ENCODE measurements around the gene HCN2. TPM values are rescaled to one million over a fixed set of nuclear protein-coding genes. Genes with fewer than 3 reads are reported as not detected.

HCN2 gene
- polyA plus RNA-seq, 1 donor from 2014 or later: 4.7 TPM

DNA sequence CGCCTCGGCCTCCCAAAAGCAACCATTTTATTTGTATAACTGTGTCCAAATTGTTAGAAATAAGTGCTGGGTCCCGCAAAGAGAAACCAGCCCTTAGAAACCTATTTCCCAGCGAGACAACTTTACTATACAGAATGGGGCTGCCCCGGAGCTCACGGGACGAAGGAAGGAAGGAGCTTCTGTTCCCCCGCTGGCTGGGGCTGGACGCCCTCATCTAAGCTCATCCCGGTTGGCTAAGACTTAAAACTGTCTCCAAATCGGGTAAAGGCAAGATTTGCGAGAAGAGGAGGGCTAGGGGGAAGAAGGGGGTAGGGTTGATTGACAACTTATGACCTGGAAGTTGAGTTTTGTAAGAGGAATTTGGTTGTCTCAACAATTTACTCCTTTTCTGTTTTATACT, 29.6 kb upstream of the HCN2 start:
- Histone ChIP-seq H3K27me3 (ENCODE audit: insufficient read depth, low read depth, low read length) (no peaks in the 10 kb centered on the region), H3K79me2 (replicated peaks; ENCODE audit: insufficient read depth, low read length) (no peaks in the 10 kb centered on the region), H3K4me2 (ENCODE audit: low read length) (no peak overlapping the region), H4K20me1 (ENCODE audit: insufficient read depth) (no peaks in the 10 kb centered on the region), H3K9me2 (ENCODE audit: insufficient read depth, low read length) (no peaks in the 10 kb centered on the region), H3F3A (ENCODE audit: insufficient read depth, low read length, poor library complexity, severe bottlenecking) (no peaks in the 10 kb centered on the region), H3K9ac (ENCODE audit: low read length) (no peak overlapping the region), H3K27ac (ENCODE audit: low read length) (no peak overlapping the region), H2AFZ (ENCODE audit: low read depth, low read length) (no peak overlapping the region), H3K9me3 (ENCODE audit: low read length) (no peaks in the 10 kb centered on the region), H3K36me3 (ENCODE audit: insufficient read depth, low read length) (no peaks in the 10 kb centered on the region), H3K4me3 (ENCODE audit: low read length) (no peak overlapping the region)
- no peak for TF ChIP-seq EP300 (conservative IDR thresholded peaks at IDR 0.05; ENCODE audit: poor library complexity, severe bottlenecking)
- TF ChIP-seq TAF1 (IDR thresholded peaks at IDR 0.05; ENCODE audit: low read depth): no peak
- no peak for TF ChIP-seq SMC3 (conservative IDR thresholded peaks at IDR 0.05; ENCODE audit: poor library complexity)
- TF ChIP-seq, protein P1, sequence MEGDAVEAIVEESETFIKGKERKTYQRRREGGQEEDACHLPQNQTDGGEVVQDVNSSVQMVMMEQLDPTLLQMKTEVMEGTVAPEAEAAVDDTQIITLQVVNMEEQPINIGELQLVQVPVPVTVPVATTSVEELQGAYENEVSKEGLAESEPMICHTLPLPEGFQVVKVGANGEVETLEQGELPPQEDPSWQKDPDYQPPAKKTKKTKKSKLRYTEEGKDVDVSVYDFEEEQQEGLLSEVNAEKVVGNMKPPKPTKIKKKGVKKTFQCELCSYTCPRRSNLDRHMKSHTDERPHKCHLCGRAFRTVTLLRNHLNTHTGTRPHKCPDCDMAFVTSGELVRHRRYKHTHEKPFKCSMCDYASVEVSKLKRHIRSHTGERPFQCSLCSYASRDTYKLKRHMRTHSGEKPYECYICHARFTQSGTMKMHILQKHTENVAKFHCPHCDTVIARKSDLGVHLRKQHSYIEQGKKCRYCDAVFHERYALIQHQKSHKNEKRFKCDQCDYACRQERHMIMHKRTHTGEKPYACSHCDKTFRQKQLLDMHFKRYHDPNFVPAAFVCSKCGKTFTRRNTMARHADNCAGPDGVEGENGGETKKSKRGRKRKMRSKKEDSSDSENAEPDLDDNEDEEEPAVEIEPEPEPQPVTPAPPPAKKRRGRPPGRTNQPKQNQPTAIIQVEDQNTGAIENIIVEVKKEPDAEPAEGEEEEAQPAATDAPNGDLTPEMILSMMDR (IDR thresholded peaks at IDR 0.05; ENCODE audit: poor library complexity, severe bottlenecking): no peak
- no peak for TF ChIP-seq POLR2AphosphoS5 (IDR thresholded peaks at IDR 0.05)
- TF ChIP-seq, protein P2, sequence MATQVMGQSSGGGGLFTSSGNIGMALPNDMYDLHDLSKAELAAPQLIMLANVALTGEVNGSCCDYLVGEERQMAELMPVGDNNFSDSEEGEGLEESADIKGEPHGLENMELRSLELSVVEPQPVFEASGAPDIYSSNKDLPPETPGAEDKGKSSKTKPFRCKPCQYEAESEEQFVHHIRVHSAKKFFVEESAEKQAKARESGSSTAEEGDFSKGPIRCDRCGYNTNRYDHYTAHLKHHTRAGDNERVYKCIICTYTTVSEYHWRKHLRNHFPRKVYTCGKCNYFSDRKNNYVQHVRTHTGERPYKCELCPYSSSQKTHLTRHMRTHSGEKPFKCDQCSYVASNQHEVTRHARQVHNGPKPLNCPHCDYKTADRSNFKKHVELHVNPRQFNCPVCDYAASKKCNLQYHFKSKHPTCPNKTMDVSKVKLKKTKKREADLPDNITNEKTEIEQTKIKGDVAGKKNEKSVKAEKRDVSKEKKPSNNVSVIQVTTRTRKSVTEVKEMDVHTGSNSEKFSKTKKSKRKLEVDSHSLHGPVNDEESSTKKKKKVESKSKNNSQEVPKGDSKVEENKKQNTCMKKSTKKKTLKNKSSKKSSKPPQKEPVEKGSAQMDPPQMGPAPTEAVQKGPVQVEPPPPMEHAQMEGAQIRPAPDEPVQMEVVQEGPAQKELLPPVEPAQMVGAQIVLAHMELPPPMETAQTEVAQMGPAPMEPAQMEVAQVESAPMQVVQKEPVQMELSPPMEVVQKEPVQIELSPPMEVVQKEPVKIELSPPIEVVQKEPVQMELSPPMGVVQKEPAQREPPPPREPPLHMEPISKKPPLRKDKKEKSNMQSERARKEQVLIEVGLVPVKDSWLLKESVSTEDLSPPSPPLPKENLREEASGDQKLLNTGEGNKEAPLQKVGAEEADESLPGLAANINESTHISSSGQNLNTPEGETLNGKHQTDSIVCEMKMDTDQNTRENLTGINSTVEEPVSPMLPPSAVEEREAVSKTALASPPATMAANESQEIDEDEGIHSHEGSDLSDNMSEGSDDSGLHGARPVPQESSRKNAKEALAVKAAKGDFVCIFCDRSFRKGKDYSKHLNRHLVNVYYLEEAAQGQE (IDR thresholded peaks at IDR 0.05; ENCODE audit: borderline replicate concordance): no peak
- no peak for TF ChIP-seq EZH2 (IDR thresholded peaks at IDR 0.05; ENCODE audit: borderline replicate concordance, insufficient read depth, low read length, poor library complexity, severe bottlenecking)
- TF ChIP-seq MXI1 (conservative IDR thresholded peaks at IDR 0.05; ENCODE audit: poor library complexity, severe bottlenecking): no peak
- TF ChIP-seq RAD21 (conservative IDR thresholded peaks at IDR 0.05): no peak

DNA sequence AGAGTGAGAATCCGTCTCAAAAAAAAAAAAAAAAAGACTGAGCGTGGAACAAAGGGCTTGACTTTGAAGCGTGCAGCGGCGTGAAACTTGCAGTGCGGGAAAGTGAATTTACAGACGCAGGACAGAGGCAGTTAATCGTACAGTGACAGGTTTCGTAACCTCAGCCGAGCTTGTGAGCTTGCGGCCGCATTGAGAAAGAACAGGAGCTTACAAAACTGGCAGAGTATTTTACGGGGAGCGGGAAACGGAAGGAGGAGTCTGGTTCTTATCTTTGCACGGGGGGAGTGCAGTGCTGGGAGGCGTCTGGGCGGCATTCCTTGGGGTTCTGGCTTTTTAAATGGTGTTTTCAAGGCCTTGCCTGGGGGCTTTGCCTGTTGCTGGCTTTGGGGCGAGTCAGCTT, 23.3 kb upstream of the HCN2 start:
- H3K4me2 ChIP-seq (ENCODE audit: low read length): no peak overlapping the region

DNA sequence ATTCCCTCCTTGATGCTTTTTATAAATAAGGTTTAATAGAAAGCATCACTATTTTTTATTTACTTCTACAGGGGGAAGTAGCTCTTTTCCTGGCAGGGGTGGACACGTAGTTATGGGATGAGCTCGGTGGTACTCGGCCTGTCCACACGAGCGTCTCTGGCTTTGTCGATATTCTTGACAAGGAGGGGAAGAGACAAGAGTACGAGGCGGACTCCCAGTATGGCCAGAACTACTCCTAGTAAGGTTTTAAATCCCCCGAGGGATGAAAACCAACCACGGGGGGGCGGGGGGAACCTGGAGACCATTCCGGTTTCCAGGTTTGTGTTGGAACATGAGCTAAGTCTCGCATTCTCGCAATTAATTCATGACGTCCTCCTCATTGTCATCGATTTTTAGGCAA, 22.8 kb upstream of the HCN2 start:
- Histone ChIP-seq H3F3A (ENCODE audit: insufficient read depth, low read length, poor library complexity, severe bottlenecking) (no peaks in the 10 kb centered on the region), H3K27me3 (ENCODE audit: insufficient read depth, low read depth, low read length) (no peaks in the 10 kb centered on the region), H3K4me2 (ENCODE audit: low read length) (no peak overlapping the region), H3K9ac (ENCODE audit: low read length) (no peak overlapping the region), H3K27ac (ENCODE audit: low read length) (no peak overlapping the region), H3K9me2 (ENCODE audit: insufficient read depth, low read length) (no peaks in the 10 kb centered on the region), H2AFZ (ENCODE audit: low read depth, low read length) (no peak overlapping the region), H3K36me3 (ENCODE audit: insufficient read depth, low read length) (no peaks in the 10 kb centered on the region), H3K4me3 (ENCODE audit: low read length) (no peak overlapping the region), H4K20me1 (ENCODE audit: insufficient read depth) (no peaks in the 10 kb centered on the region), H3K79me2 (replicated peaks; ENCODE audit: insufficient read depth, low read length) (no peaks in the 10 kb centered on the region), H3K9me3 (ENCODE audit: low read length) (no peaks in the 10 kb centered on the region)
- no peak for TF ChIP-seq SMC3 (conservative IDR thresholded peaks at IDR 0.05; ENCODE audit: poor library complexity)
- TF ChIP-seq TAF1 (IDR thresholded peaks at IDR 0.05; ENCODE audit: low read depth): no peak
- TF ChIP-seq, protein P1 (IDR thresholded peaks at IDR 0.05; ENCODE audit: poor library complexity, severe bottlenecking): no peak

More for the DNA sequence above, 23.3 kb upstream of the HCN2 start:
- Histone ChIP-seq H3K4me3 (ENCODE audit: low read length) (no peak overlapping the region), H3K9me3 (ENCODE audit: low read length) (no peaks in the 10 kb centered on the region), H3K9ac (ENCODE audit: low read length) (no peak overlapping the region), H3K27me3 (ENCODE audit: insufficient read depth, low read depth, low read length) (no peaks in the 10 kb centered on the region), H4K20me1 (ENCODE audit: insufficient read depth) (no peaks in the 10 kb centered on the region), H2AFZ (ENCODE audit: low read depth, low read length) (no peak overlapping the region), H3F3A (ENCODE audit: insufficient read depth, low read length, poor library complexity, severe bottlenecking) (no peaks in the 10 kb centered on the region), H3K36me3 (ENCODE audit: insufficient read depth, low read length) (no peaks in the 10 kb centered on the region), H3K79me2 (replicated peaks; ENCODE audit: insufficient read depth, low read length) (no peaks in the 10 kb centered on the region), H3K27ac (ENCODE audit: low read length) (no peak overlapping the region), H3K9me2 (ENCODE audit: insufficient read depth, low read length) (no peaks in the 10 kb centered on the region)
- no peak for TF ChIP-seq SMC3 (conservative IDR thresholded peaks at IDR 0.05; ENCODE audit: poor library complexity)

Measured in neural cell (in vitro differentiated cells).